HG03571 (cell line): ENCODE results near the gene ZNF335.
"Not testable (repeated sequence)": the region's sequence is repeated elsewhere in the genome, so short reads cannot be mapped to it uniquely, and the experiment has no call there.

Source experiments
- ATAC-seq: cut with Tn5 transposase; IDR thresholded peaks from one replicate; pipeline ENCODE4 v1.9.1; 2021; ENCODE audit not compliant: unreplicated experiment

The ZNF335 gene

DNA sequence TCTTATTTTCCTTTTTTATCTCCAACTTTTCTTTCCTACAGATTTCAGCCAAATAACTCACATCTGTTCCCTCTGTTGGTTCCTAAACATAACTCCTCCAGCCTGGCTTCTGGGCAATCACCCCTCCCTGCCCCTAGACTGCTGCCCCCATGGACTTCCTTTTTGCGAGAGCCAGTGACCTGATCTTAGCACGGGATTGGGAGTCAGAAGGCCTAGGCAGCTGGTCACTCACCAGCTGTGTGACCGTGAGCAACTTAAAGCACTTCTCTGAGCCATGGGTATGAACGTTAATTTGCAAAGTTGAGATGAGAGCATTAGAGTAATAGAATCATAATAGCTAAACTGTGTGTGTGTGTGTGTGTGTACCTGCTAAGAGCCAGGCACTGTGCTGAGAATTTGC is 32.2 kb upstream of the ZNF335 start:
- ATAC-seq, result no peak

DNA sequence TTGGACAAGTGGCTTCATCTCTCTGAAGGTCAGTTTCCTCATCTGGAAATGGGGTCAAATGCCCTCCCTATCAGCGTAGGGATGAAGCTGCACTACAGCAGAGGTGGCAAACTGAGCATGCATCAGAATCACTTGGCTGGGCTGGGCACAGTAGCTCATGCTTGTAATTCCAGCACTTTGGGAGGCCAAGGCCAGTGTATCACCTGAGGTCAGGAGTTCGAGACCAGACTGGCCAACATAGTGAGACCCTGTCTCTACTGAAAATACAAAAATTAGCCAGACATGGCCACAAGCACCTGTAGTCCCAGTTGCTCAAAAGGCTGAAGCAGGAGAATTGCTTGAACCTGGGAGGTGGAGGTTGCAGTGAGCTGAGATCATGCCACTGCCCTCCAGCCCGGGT is 30.0 kb upstream of the ZNF335 start:
- no peak for ATAC-seq

DNA sequence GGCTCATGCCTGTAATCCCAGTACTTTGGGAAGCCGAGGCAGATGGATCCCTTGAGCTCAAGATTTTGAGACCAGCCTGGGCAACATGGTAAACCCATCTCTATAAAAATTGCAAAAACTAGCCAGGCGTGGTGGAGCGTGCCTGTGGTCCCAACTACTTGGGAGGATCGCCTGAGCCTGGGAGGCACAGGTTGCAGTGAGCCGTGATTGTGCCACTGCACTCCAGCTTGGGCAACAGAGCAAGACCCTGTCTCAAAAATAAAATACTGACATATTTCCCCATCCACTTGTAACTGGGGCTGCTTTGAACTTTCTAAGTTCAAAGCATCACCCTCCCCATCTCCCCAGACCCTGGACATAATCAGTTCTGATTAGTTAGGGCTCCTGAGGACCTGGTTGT is 29.5 kb upstream of the ZNF335 start:
- ATAC-seq, result no peak

DNA sequence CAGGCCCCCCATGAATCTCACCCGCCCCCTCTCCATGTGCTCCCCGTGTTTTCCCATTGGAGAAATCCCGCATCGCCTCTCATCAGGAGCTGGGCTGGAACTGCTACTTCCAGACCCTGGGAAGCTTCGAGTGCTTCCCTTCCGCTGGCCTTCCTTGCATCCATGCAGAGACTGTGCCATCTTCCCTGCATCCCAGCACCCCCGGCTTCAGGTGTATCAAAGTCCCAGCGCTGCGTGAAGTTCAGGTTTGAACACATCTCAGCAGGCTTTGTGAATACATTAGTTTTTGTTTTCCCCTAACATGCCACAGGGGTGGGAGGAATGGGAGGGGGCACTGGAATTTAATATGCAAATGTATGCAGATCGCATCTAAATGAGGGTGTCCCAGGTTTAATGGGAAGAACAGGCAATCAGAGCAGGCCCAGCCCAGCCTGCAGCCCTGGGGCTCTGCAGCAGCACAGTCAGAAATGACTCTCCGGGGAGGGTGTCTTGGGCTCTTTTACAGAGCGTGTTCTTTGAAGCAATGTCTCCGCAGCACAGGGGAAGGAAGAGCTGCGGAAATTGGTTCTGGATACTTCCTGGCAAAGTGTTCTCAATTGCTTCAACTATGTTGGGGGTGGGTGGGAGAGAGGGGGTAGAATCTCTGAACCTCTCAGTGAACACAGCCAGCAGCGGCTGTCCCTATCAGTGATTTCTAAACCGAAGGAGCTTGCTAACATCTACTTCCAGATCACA is 28.4 kb upstream of the ZNF335 start:
- ATAC-seq, result no peak

DNA sequence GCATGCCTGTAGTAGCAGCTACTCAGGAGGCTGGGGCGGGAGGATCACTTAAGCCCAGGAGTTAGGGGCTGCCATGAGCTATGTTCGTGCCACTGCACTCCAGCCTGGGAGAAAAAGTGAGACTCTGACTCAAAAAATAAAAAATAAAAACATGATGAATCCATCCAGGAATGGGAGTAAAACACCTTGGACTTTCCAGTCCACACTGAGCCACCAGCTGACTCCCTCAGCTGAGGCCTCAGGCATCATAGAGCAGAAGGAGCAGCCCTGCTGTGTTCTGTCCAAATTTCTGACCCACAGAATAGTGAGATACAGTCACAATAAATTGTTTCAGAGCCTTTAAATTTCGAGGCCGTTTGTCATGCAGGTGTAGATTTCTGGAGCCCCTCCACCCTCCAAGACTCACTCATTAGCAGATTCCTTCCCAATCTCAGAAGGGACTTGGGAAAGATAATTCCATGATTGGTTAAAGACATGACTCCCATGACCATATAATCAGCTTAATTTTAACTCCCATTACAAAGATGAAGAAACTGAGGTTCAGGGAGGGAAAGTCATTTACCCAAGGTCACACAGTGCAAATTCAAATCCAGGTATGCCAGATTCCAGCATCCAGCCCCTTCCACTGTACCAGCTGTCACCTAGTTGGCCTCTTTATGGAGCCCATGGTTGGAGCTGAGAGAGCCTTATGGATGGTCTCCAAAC is 27.7 kb upstream of the ZNF335 start:
- no peak for ATAC-seq

DNA sequence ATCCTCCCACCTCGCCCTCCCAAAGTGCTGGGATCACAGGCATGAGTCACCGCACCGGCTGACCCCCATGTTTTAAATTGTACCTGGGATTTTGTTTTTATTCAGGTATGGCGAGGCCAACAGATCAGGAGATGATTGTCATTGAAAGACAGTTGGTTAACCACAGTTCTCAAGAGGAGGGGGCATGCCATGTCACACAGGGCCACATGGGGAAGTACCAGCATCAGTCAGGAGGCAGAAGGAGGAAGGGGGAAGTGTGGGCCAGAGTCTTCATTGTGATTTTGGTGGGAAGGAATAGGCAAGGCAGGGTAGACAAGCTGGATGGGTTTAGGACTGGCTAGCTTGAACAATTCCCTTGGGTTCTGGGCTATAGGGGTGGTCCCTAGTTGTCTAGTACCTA is 26.8 kb upstream of the ZNF335 start:
- ATAC-seq, result no peak

DNA sequence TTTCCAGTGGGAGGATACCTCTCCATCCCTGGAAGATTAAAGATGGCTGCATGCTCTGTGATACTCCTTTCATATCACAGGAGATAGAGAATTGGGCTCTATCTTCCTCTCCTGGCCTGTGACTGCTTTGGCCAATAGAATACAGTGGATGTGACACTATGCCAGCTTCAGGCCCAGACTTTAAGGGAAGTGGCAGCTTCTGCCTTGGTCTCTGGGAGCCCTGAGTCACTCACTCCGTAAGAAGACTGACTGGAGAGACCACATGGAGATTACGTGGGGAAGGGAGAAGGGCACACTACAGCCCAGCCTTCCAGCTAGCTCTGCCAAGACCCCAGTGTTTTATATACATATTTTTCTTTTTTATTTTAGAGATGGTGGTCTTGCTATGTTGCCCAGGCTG is 26.3 kb upstream of the ZNF335 start:
- no peak for ATAC-seq

DNA sequence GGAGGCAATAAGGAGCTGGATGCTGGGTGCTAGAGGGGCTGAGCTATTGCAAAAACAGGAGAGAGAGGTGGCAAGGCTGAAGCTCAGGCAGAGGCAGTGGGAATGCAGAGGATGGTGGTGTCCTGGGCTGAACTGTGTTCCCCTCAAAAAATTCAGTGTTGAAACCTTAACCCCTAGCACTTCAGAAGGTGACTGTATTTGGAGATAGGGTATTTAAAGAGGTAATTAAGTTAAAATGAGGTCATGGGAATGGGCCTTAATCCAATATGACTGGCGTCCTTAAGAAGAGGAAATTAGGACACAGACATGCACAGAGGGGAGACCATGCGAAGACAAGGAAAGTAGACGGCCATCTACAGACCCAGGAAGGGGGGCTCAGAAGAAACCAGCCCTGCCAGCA is 25.2 kb upstream of the ZNF335 start:
- ATAC-seq, result no peak

DNA sequence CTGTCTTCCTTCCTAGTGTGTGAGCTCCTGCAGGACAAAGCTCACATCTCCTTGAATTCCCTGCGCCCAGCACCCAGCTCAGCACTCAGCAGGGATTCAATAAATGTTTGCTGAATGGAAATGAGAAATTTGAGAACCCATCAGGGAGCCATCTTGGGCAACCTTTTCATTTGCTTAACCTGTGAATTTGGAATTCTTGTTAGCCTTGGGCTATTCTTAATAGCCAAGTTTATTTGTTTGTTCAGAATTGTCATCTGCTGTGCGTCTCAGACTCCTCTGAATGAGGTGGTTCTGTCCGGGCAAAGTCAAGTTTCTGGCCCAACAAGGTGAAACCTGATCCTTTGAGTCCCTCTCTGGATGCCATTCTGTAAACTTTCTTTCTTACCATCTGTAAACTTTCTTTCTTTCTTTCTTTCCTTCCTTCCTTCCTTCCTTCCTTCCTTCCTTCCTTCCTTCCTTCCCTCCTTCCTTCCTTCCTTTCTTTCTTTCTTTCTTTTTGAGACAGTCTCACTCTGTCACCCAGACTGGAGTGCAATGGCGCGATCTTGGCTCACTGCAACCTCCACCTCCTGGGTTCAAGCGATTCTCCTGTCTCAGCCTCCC is 23.6 kb upstream of the ZNF335 start:
- ATAC-seq, result not testable (repeated sequence)

DNA sequence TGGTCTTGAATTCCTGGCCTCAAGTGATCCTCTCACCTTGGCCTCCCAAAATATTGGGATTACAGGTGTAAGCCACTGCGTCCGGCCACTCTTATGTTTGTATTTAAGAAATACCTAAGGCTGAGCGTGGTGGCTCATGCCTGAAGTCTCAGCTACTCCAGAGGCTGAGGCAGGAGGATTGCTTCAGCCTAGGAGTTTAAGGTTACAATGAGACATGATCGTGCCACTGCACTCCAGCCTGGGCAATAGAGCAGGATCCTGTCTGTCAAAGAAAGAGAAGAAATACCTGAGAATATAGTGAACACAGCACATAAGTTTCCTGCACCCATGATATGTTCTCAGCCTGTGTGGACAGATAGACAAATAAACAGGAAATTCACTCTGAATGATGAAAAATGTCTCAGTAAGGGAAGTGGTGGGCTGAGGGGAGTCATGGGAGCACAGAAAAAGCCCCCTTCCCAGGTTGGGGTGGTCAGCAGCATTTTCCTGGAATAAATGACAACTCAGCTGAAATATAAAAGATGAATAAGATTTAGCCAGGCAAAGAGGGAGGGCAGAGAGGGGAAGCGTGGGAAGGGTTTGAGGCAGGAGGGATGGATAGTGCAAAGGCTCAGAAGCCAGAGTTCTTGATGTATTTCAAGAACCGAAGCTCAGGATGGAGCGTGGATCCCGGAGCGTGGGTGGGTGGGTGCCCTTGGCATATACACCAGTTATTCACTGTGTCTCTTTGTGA is 22.9 kb upstream of the ZNF335 start:
- ATAC-seq, result no peak

DNA sequence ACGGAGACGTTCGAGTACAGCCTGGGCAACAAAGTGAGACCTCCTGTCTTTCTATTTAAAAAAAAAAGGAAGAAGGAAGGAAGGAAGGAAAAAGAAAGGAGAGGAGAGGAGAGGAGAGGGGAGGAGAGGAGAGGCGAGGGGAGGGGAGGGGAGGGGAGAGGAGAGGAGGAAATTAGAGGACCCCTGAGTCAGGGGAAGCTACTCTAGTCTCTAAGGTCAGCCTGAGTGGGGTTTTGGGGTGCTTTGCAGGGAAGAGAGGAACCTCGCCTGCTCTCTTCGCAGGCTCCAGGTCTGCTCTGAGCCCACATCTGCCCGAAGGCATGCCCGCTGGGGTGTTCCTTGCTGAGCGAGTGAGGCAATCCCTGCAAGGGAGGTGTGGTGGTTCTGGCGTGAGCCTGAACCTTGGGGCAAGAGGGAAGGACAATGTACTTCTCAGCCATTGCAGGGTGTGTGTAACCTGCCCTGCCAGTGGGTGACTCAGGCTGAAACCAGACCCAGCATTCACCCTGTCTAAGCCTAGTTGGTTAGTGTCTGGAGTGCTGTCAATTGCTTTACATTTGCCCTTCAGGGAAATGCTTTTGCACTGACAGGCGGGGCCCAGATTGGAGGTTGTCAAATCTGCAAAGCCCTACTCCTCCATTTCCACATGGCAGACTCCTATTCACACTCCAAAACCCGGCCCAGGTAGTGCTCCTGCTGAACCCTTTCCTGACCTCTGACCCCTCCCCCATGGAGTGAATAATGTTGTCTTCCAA is 21.4 kb upstream of the ZNF335 start:
- no peak for ATAC-seq

DNA sequence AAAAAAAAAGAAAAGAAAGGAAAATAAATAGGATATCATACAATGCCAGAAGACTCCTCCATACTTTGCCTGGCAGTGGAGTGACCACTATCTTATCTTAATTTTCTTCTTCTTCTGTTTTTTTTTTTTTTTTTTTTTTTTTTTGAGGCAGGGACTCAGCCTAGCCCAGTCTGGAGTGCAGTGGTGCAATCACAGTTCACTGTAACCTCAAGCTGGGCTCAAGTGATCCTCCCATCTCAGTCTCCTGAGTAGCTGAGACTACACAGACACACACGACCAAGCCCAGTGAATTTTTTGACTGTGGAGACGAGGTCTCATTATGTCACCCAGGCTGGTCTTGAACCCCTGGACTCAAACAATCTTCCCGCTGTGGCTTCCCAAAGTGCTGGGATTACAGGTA is 19.6 kb upstream of the ZNF335 start:
- no peak for ATAC-seq

DNA sequence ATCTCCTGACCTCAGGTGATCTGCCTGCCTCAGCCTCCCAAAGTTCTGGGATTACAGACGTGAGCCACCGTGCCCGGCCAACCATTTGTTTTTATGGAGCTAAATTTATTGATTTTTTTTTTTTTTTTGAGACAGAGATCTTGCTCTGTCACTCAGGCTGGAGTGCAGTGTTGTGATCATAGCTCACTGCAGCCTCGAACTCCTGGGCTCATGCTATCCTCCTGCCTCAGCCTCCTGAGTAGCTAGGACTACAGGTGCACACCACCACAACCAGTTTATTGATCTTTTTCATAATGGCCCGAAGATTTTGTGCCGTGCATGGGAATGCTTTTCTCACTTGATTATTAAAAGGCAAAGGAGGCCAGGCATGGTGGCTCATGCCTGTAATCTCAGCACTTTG is 16.8 kb upstream of the ZNF335 start:
- not testable (repeated sequence) for ATAC-seq

DNA sequence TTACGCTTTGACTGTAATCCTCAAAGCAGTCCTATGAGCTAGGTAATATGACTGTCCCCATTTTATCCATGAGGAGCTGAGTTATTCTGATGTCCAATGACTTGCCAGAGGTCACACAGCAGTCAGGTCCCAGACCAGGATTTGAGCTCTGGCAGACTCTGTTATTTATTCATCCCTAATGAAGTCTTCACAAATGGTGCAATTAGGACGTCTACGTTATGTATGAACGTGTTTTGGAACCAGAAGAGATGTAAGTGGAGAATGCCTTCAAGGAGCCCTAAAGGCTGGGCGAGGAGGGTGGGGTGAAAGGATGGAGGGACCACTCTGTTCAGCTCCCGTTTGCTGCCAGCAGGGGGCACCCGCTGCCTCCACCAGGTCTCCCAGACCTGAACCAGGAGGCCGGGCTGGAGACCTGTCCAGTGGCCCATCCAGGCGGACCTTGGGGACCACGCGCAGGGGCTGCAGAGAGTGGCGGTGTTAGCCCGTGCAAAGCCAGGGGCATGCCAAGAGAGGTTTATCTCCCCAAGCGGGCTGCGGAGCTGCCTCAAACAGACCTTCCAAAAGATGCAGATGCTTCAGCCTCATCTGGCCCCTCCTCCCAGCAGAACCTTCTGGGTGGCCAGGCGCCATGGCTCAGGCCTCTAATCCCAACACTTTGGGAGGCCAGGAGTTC is 15.2 kb upstream of the ZNF335 start:
- no peak for ATAC-seq

DNA sequence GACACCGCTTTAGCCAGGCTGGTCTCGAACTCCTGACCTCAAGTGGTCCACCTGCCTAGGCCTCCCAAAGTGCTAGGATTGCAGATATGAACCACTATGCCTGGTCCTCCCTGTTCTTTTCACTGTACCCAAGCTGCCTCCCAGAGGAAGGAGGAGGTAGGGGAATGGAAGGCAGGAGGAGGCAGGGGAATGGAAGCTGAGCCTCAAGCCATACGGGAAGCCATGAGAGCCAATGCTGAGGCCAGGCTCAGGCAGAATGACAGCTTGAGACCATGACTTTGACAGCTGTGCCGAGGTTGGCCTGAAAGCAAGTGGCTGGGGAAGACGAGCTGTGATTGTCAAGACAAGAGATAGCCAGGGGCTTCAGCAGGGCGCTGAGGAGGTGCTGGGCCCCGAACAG is 13.6 kb upstream of the ZNF335 start:
- no peak for ATAC-seq

DNA sequence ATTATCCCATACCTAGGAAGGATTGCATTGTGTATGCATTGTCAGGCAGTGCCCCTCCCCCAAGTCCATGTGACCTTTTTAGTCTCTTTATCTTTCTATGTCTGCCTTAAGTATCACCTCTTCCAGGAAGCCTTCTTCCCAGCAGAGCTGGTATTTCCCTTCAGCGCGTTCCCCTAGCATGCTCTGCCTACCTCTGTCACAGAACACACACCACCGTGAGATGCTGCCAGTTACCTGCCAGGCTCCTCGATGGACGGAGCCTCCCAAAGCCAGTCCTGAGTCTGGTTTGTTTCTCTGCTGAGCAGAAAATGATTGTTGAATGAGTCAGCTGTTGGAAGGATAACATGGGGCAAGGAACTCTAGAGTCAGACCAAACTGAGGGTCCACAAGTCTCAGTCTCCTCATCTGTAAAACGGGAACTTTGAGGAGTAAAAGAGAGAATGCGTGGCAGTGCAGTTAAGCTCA is 11.3 kb upstream of the ZNF335 start:
- ATAC-seq, result no peak

DNA sequence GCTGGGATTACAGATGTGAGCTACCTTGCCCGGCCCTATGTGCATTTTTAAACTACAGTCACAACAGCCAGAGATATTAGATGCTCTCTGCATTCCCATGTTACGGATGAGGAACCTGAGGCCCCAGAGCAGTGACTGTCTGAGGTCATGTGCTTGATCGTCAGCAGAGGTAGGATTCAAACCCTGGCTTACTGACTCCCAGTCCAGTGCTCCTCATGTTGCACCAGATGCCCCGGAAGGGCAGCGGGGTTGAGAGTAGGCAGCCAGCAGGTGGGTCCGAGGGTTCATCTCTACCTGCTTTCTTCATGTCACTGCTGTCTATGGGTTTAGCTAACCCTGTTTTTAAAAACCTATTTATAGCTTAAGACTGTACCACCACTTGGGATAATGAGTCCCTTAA is 9.3 kb upstream of the ZNF335 start:
- no peak for ATAC-seq

DNA sequence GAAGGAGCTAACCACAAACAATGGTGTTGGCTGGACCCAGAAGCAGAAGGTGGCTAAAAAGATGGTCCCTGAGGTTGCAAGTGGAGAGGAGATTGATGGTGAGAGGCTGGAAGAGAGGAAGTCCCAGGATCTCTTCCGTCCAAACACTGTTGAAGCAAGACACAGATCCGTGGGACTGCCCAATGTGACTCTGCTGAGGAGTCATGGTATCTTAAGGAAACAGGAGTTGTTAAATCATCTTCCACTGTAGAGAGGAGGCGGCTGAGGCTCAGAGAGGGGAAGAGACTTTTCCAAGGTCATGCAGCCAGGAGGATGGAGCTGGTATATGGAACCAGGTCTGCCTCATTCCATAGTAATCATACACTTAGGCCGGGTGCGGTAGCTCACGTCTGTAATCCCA is 4.1 kb upstream of the ZNF335 start:
- ATAC-seq, result no peak

DNA sequence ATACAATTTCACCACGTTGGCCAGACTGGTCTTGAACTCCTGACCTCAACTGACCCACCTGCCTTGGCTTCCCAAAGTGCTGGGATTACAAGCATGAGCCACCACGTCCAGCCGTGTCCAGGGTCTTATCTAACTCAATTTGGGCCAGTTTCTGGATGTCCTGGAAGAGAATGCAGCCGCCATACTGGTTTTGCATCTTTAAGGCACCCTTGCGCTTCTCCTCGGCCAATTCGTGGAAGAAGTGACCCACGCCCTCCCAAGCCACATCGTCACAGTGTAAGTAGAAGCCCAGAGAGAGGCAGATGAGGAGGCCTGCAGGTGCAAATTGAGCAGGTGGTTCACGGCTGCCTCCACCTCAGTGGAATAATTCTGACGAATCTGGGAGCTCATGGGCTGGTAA is 3.7 kb upstream of the ZNF335 start:
- no peak for ATAC-seq

DNA sequence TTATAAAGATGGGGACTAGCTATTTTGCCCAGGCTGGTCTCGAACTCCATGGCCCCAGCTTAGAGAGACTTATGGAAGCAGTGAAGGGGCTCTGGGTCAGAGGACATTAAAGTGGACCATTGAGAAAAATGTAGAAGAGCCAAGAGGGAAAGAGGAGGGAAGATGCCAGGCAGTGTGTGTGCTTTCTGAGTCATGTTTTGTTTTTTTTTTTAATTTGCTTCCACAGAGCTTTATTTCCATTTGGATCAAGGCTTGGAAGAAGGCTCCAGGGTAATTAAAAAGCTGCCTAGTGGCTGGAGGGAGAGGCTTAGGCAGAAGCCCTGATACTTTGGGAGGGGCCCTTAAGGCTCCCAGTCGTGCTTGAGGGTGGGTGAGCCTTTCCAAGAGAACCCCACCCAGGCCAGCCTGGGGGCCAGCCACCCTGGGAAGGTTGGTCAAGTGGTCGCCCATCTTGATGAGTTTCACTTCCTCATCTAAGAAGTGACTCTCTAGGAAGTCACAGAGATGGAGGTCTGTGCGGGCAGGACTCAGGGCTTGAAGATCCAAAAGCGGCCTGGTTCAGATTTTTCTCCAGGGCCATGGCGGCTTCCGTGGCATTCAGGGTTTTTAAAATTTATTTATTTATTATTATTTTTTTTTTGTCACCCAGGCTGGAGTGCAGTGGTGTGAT is 3.0 kb upstream of the ZNF335 start:
- no peak for ATAC-seq
